ENCODE measurements around the gene CCNG1.

- TF ChIP-seq CREB1 (IDR thresholded peaks at IDR 0.05; ENCODE audit: low read depth) (no peak), FOXM1 (IDR thresholded peaks at IDR 0.05; ENCODE audit: borderline replicate concordance, low read depth) (no peak), TCF12 (IDR thresholded peaks at IDR 0.05; ENCODE audit: low read depth) (no peak), YY1 (IDR thresholded peaks at IDR 0.05; ENCODE audit: low read depth) (no peak), TAF1 (IDR thresholded peaks at IDR 0.05; ENCODE audit: low read depth) (no peak), MAX (IDR thresholded peaks at IDR 0.05) (no peak), EP300 (IDR thresholded peaks at IDR 0.05; ENCODE audit: borderline replicate concordance) (no peak), ZBTB7A (IDR thresholded peaks at IDR 0.05; ENCODE audit: low read depth) (no peak), CEBPB (IDR thresholded peaks at IDR 0.05) (no peak), RAD21 (IDR thresholded peaks at IDR 0.05; ENCODE audit: low read depth) (no peak), EGR1 (IDR thresholded peaks at IDR 0.05) (no peak), TEAD4 (IDR thresholded peaks at IDR 0.05) (no peak)
- TF ChIP-seq, protein P1, sequence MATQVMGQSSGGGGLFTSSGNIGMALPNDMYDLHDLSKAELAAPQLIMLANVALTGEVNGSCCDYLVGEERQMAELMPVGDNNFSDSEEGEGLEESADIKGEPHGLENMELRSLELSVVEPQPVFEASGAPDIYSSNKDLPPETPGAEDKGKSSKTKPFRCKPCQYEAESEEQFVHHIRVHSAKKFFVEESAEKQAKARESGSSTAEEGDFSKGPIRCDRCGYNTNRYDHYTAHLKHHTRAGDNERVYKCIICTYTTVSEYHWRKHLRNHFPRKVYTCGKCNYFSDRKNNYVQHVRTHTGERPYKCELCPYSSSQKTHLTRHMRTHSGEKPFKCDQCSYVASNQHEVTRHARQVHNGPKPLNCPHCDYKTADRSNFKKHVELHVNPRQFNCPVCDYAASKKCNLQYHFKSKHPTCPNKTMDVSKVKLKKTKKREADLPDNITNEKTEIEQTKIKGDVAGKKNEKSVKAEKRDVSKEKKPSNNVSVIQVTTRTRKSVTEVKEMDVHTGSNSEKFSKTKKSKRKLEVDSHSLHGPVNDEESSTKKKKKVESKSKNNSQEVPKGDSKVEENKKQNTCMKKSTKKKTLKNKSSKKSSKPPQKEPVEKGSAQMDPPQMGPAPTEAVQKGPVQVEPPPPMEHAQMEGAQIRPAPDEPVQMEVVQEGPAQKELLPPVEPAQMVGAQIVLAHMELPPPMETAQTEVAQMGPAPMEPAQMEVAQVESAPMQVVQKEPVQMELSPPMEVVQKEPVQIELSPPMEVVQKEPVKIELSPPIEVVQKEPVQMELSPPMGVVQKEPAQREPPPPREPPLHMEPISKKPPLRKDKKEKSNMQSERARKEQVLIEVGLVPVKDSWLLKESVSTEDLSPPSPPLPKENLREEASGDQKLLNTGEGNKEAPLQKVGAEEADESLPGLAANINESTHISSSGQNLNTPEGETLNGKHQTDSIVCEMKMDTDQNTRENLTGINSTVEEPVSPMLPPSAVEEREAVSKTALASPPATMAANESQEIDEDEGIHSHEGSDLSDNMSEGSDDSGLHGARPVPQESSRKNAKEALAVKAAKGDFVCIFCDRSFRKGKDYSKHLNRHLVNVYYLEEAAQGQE (IDR thresholded peaks at IDR 0.05; ENCODE audit: low read depth), result no peak
- TF ChIP-seq, protein P2, sequence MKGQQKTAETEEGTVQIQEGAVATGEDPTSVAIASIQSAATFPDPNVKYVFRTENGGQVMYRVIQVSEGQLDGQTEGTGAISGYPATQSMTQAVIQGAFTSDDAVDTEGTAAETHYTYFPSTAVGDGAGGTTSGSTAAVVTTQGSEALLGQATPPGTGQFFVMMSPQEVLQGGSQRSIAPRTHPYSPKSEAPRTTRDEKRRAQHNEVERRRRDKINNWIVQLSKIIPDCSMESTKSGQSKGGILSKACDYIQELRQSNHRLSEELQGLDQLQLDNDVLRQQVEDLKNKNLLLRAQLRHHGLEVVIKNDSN (IDR thresholded peaks at IDR 0.05), result no peak
Measured at GRCh38 chr5:163456029-163456589, 18.7 kb downstream of the CCNG1 start.

Data from Ishikawa (cell line).